ENCODE results near the gene RASGEF1B. TPM values are rescaled to one million over a fixed set of nuclear protein-coding genes. Genes with fewer than 3 reads are reported as not detected.
A peak's percentile ranks its signal among the peaks of the same experiment; 100 is the strongest.

RASGEF1B gene
- total RNA-seq, 6 experiments from 2014 or later: 22.9 to 51.9 (median 25.8) TPM

DNA sequence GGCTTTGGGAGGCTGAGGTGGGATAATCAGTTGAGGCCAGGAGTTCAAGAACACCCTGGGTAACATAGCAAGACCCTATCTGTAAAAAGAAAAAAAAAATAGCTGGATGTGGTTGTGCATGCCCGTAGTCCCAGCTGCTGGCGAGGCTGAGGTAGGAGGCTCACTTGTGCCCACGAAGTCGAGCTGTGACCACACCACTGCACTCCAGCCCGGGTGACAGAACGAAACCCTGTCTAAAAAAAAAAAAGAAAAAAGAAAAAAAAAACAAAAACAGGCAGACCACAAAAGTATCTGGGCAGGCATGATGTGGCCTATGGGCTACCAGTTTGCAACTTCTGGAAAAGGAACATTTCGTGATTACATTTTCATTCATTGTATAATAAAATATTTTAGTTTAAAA lies 38.1 kb upstream of the RASGEF1B start:
- Histone ChIP-seq H3K36me3 (no peaks in the 10 kb centered on the region), H3K4me3 (no peak overlapping the region), H3K9me3 (no peaks in the 10 kb centered on the region), H3K27me3 (no peaks in the 10 kb centered on the region), H3K27ac (no peak overlapping the region), H3K4me1 (no peaks in the 10 kb centered on the region)
- ATAC-seq (no peak), DNase-seq (no peak)
- WGBS (ENCODE audit: insufficient coverage, low coverage, low lambda C conversion rate, missing lambda C conversion rate): 66% methylated on average over 7 of the region's 7 CpGs
- TF ChIP-seq POLR2A (IDR thresholded peaks at IDR 0.05): no peak
- TF ChIP-seq, protein P1, sequence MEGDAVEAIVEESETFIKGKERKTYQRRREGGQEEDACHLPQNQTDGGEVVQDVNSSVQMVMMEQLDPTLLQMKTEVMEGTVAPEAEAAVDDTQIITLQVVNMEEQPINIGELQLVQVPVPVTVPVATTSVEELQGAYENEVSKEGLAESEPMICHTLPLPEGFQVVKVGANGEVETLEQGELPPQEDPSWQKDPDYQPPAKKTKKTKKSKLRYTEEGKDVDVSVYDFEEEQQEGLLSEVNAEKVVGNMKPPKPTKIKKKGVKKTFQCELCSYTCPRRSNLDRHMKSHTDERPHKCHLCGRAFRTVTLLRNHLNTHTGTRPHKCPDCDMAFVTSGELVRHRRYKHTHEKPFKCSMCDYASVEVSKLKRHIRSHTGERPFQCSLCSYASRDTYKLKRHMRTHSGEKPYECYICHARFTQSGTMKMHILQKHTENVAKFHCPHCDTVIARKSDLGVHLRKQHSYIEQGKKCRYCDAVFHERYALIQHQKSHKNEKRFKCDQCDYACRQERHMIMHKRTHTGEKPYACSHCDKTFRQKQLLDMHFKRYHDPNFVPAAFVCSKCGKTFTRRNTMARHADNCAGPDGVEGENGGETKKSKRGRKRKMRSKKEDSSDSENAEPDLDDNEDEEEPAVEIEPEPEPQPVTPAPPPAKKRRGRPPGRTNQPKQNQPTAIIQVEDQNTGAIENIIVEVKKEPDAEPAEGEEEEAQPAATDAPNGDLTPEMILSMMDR (IDR thresholded peaks at IDR 0.05): no peak
- intact Hi-C loops (cut with DNase I): no loop called here

GRCh38 chr4:81509191-81509590 lies 37.5 kb upstream of the RASGEF1B start:
- no peaks in the 10 kb centered on the region for H3K36me3 ChIP-seq
- no peaks in the 10 kb centered on the region for H3K4me1 ChIP-seq
- no peak overlapping the region for H3K27ac ChIP-seq
- no peaks in the 10 kb centered on the region for H3K9me3 ChIP-seq
- intact Hi-C loops (cut with DNase I): no loop called here
- no peaks in the 10 kb centered on the region for H3K27me3 ChIP-seq
- 65% methylated on average over 3 of the region's 3 CpGs for WGBS (ENCODE audit: insufficient coverage, low coverage, low lambda C conversion rate, missing lambda C conversion rate)
- DNase-seq (no peak), ATAC-seq (no peak)
- TF ChIP-seq, protein P1 (IDR thresholded peaks at IDR 0.05): no peak
- TF ChIP-seq POLR2A (IDR thresholded peaks at IDR 0.05): peak; percentile 20
- H3K4me3 ChIP-seq: no peak overlapping the region

DNA sequence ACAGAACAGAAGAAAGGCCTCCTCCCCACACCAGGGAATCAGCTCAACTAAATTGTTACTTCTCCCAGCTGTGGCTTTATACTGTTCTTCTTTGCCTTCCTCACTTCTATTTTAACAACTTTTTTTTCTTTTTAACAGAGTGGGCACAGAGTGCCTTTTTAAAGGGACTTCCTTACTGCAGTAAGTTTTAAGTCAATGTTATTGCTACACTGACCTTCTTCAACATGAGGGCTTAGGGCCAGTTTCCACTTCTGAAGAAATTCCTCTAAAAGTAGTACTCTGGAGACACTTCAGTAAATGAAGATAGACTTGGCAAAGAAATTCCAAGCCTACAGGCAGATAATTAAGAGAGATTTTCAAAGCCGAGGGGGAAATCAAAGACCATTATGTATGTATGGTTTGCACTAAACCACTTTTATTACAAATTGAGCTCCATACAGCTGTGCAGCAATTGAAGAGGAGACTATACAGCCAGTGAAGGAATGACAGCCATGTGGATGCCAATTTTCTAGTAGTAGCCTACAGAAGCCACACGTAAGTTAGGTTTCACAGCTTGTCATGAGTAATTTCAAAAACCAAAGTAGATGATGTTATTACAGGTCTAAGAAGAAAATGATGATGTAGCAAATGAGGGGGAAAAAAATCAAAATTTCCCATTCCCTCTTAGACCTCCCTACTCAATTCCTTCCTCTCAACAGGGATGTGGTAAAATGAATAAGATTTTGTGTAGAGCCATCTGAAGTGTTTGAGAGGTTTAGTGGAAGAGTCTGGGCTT lies 36.9 kb upstream of the RASGEF1B start:
- H3K27ac ChIP-seq: no peak overlapping the region
- H3K9me3 ChIP-seq: no peaks in the 10 kb centered on the region
- TF ChIP-seq, protein P1 (IDR thresholded peaks at IDR 0.05): no peak
- peak; percentile 30 for TF ChIP-seq POLR2A (IDR thresholded peaks at IDR 0.05)

DNA sequence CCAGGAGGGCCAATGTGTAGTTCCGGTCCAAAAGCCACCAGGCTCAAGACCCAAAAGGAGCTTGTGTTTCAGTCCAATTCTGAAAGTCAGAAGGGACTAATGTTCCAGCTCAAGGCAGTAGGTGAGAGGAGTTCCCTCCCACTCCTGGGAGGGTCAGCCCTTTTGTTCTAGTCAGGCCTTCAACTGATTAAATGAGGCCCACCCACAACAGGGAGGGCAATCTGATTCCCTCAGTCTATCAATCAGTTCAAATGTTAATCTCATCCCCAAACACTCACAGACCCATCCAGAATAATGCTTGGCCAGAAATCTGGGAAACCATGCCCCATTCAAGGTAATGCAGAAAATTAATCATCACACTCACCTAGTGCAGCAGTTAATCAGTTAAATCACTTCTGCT lies 35.8 kb upstream of the RASGEF1B start:
- Histone ChIP-seq H3K4me1 (no peaks in the 10 kb centered on the region), H3K36me3 (no peaks in the 10 kb centered on the region), H3K9me3 (no peaks in the 10 kb centered on the region), H3K27me3 (no peaks in the 10 kb centered on the region), H3K27ac (no peak overlapping the region), H3K4me3 (no peak overlapping the region)
- 83% methylated on average over 1 of the region's 1 CpG for WGBS (ENCODE audit: insufficient coverage, low coverage, low lambda C conversion rate, missing lambda C conversion rate)
- no peak for TF ChIP-seq POLR2A (IDR thresholded peaks at IDR 0.05)
- TF ChIP-seq, protein P1 (IDR thresholded peaks at IDR 0.05): no peak
- intact Hi-C loops (cut with DNase I): no loop called here
- DNase-seq (no peak), ATAC-seq (no peak)

More for the DNA sequence above, 36.9 kb upstream of the RASGEF1B start:
- intact Hi-C loops (cut with DNase I): no loop called here
- H3K27me3 ChIP-seq: no peaks in the 10 kb centered on the region
- ATAC-seq (no peak), DNase-seq (no peak)
- no peaks in the 10 kb centered on the region for H3K4me1 ChIP-seq
- WGBS (ENCODE audit: insufficient coverage, low coverage, low lambda C conversion rate, missing lambda C conversion rate): 50% methylated on average over 2 of the region's 2 CpGs
- H3K4me3 ChIP-seq: no peak overlapping the region
- H3K36me3 ChIP-seq: no peaks in the 10 kb centered on the region

Data from right lobe of liver (tissue), 6 donors.